ENCODE measurements around the gene PMAIP1. TPM values are rescaled to one million over a fixed set of nuclear protein-coding genes. Genes with fewer than 3 reads are reported as not detected.

The PMAIP1 gene
- total RNA-seq, 2 donors from 2014 or later: 2.1 to 4.1 TPM

DNA sequence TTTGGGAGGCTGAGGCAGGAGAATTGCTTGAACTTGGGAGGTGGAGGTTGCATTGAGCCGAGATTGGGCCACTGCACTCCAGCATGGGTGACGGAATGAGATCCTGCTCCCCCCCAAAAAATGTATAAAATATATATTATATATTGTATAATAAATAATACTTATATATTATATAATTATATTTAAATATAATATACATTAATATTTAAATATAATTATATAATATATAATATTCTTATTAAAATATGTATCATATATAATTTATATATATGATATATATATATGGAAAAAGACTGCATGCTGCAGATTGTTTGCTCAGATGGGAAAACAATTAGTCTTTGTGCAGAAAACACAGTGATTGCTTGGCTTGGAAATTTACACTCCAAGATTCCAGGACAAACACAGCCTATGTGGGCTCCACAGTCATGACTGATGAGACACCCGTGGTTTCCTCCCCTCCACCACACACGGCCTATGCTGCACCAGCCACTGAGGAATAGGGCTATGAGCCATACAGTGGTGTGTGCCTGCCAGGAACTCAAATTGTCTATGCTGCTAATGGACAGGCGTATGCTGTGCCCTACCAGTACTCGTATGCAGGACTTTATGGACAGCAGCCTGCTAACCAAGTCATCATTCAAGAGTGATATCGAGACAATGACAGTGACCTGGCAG, 30.0 kb downstream of the PMAIP1 start:
- Histone ChIP-seq H3K27ac (no peak overlapping the region), H3K4me3 (no peak overlapping the region), H3K4me1 (replicated peaks) (no peaks in the 10 kb centered on the region), H3K9me3 (no peaks in the 10 kb centered on the region), H3K27me3 (replicated peaks; ENCODE audit: insufficient read depth) (no peaks in the 10 kb centered on the region), H3K36me3 (no peaks in the 10 kb centered on the region)
- no peak for TF ChIP-seq POLR2AphosphoS5 (IDR thresholded peaks at IDR 0.05)
- TF ChIP-seq, protein P1, sequence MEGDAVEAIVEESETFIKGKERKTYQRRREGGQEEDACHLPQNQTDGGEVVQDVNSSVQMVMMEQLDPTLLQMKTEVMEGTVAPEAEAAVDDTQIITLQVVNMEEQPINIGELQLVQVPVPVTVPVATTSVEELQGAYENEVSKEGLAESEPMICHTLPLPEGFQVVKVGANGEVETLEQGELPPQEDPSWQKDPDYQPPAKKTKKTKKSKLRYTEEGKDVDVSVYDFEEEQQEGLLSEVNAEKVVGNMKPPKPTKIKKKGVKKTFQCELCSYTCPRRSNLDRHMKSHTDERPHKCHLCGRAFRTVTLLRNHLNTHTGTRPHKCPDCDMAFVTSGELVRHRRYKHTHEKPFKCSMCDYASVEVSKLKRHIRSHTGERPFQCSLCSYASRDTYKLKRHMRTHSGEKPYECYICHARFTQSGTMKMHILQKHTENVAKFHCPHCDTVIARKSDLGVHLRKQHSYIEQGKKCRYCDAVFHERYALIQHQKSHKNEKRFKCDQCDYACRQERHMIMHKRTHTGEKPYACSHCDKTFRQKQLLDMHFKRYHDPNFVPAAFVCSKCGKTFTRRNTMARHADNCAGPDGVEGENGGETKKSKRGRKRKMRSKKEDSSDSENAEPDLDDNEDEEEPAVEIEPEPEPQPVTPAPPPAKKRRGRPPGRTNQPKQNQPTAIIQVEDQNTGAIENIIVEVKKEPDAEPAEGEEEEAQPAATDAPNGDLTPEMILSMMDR (IDR thresholded peaks at IDR 0.05): no peak
- no peak for TF ChIP-seq POLR2A (IDR thresholded peaks at IDR 0.05)
- 88% methylated on average over 7 of the region's 7 CpGs for WGBS
- intact Hi-C loops (cut with DNase I): no loop called here
- no peak for DNase-seq (ENCODE audit: low spot score)

DNA sequence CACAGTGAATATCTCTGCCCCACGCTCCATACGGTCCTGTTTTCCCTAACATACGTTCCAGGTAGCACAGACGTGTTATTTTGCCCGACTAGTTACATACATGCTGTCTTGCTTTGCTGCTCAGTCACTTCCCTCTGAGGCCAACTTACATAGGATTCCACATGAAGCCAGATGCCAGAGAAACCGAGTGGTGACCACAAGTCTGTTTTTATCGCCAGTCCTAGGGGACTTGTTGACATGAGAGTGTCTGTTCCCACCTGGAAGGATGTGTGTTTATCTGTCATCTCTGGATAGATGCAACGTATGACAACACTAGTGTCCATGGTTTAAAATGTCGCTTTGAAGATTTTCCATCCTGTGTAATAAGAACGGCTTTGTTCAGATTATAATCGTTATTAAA, 32.6 kb downstream of the PMAIP1 start:
- Histone ChIP-seq H3K9me3 (no peaks in the 10 kb centered on the region), H3K4me3 (no peak overlapping the region), H3K36me3 (no peaks in the 10 kb centered on the region), H3K4me1 (replicated peaks) (no peaks in the 10 kb centered on the region), H3K27me3 (replicated peaks; ENCODE audit: insufficient read depth) (no peaks in the 10 kb centered on the region), H3K27ac (no peak overlapping the region)
- WGBS: 82% methylated on average over 11 of the region's 11 CpGs
- TF ChIP-seq, protein P1 (IDR thresholded peaks at IDR 0.05): no peak
- TF ChIP-seq POLR2A (IDR thresholded peaks at IDR 0.05) (no peak), POLR2AphosphoS5 (IDR thresholded peaks at IDR 0.05) (no peak)
- no peak for DNase-seq (ENCODE audit: low spot score)
- intact Hi-C loops (cut with DNase I): no loop called here

DNA sequence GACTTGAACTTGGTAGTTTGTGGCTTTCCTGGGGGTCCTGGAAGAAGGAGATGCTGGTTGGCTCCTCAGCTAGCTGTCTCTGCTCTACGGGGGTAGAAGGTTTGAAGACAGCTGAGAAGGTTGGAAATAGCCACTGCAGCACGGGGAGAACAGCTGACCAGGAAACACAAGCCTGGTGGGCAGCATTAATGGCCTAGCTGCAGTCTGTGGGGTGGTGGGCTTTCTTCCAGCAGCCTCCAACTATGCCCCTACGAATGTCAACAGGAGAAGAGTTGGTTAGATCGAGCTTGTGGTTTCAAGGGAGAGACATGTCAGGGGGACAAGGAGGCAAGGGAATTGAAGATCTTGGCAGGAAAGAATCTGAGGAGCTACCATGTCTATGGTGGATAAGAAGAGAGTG, 38.9 kb downstream of the PMAIP1 start:
- intact Hi-C loops (cut with DNase I): no loop called here
- H3K27ac ChIP-seq: no peak overlapping the region
- H3K4me1 ChIP-seq (replicated peaks): no peaks in the 10 kb centered on the region
- H3K27me3 ChIP-seq (replicated peaks; ENCODE audit: insufficient read depth): no peaks in the 10 kb centered on the region
- no peak overlapping the region for H3K4me3 ChIP-seq
- 87% methylated on average over 4 of the region's 4 CpGs for WGBS
- no peaks in the 10 kb centered on the region for H3K9me3 ChIP-seq
- DNase-seq (ENCODE audit: low spot score): no peak
- H3K36me3 ChIP-seq: no peaks in the 10 kb centered on the region
- TF ChIP-seq POLR2AphosphoS5 (IDR thresholded peaks at IDR 0.05) (no peak), POLR2A (IDR thresholded peaks at IDR 0.05) (no peak)
- TF ChIP-seq, protein P1 (IDR thresholded peaks at IDR 0.05): no peak

DNA sequence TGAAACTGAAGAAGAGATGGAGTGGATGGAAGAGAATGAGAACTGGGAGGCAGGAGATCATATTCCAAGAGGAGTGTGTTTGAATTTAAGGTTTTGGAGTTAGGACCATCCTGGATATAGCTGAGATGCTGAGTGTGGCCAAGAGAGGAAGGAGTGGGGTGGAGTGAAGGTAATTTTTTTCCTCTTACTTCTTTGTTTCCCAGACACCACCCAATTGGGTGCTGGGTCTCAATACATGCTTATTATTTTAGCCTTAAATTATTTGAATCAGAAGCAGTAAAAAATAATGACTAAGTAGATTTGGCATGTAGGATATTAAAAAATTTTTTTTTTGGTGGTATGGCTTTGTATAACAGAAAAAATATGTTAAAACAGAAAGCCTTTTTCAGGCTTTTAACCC, 39.3 kb downstream of the PMAIP1 start:
- H3K27ac ChIP-seq: no peak overlapping the region
- no peaks in the 10 kb centered on the region for H3K27me3 ChIP-seq (replicated peaks; ENCODE audit: insufficient read depth)
- intact Hi-C loops (cut with DNase I): no loop called here
- no peaks in the 10 kb centered on the region for H3K4me1 ChIP-seq (replicated peaks)
- H3K36me3 ChIP-seq: no peaks in the 10 kb centered on the region
- H3K9me3 ChIP-seq: no peaks in the 10 kb centered on the region
- no peak overlapping the region for H3K4me3 ChIP-seq
- no peak for DNase-seq (ENCODE audit: low spot score)
- TF ChIP-seq POLR2AphosphoS5 (IDR thresholded peaks at IDR 0.05) (no peak), POLR2A (IDR thresholded peaks at IDR 0.05) (no peak)
- TF ChIP-seq, protein P1 (IDR thresholded peaks at IDR 0.05): no peak

DNA sequence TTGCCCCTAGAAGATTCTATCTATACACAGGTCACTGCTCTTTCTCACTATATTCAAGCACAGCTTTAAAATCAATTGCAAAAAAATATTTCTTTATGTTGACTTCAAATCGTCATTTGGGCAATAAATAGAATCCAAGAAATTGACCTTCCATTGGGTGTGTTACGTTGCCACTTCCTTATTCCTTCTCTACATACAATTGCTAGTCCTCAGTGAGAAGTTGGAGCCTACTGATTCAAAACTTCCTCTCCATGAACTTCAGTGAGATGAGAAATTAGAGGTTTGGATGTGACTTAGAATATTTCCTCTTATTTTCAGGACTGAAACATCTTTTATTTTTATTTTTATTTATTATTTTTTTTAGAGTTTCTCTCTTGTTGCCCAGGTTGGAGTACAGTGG, 40.3 kb downstream of the PMAIP1 start:
- intact Hi-C loops (cut with DNase I): no loop called here
- Histone ChIP-seq H3K4me3 (no peak overlapping the region), H3K9me3 (no peaks in the 10 kb centered on the region), H3K27me3 (replicated peaks; ENCODE audit: insufficient read depth) (no peaks in the 10 kb centered on the region), H3K36me3 (no peaks in the 10 kb centered on the region), H3K27ac (no peak overlapping the region), H3K4me1 (replicated peaks) (no peaks in the 10 kb centered on the region)
- TF ChIP-seq POLR2A (IDR thresholded peaks at IDR 0.05): no peak
- TF ChIP-seq, protein P1 (IDR thresholded peaks at IDR 0.05): no peak
- TF ChIP-seq POLR2AphosphoS5 (IDR thresholded peaks at IDR 0.05): no peak
- DNase-seq (ENCODE audit: low spot score): no peak
- 83% methylated on average over 2 of the region's 2 CpGs for WGBS
